ENCODE data around the gene SLC22A17. TPM values are rescaled to one million over a fixed set of nuclear protein-coding genes. Genes with fewer than 3 reads are reported as not detected.
A peak's percentile ranks its signal among the peaks of the same experiment; 100 is the strongest.

The SLC22A17 gene
- total and polyA plus RNA-seq, 2 of the 4 experiments (the other 2 are of a cell fraction): 6.6 to 36.0 TPM

DNA sequence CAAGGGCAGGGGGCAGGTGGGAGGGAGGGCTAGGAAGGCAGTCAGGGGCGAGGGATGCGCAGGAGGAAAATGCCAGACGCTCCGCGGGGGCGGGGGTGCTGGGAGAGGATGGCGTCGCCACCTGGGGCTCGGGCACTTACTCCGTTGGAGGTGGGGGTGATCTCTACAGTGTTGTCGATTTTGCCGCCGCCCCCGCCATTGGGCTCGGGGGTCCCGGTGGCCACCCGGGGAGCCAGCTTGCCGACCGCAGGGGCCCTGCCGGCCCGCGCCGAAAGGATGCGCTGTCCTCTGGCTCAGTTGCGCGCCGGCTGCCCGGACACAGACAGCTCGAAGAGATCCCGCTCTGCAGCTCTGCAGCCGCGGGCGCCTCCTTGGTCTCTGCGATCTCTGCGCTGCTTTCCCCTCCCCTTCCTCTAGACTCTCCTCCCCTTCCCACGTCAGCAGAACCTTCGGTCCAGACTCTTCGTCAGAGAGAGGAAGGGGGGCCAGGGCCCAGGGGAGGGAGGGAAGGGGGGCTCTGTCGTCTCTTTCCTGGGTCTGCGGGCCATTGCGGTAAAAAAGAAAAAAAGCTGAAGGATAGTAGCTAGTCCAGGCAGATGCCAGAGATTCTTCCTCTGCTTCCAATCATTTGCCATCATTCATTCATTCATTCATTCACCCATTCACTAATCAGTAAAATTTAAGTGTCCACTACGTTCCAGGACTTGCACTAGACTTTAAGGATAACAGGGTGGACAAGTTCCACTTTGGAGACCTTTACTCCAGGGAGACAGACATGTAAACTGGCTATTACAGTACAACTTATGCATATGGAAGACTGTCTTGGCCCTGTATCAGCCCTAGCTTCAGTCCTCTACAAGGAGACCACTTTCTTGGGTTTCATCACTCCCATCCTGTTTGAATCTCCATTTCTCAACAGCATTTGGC lies at the start of gene SLC22A17 (continued):
- TF ChIP-seq NFE2L2 (IDR thresholded peaks at IDR 0.05; ENCODE audit: low read depth, low read length) (0 out of 2 replicates have a peak, but pooled peaks have one; percentile 1), CHD1 (IDR thresholded peaks at IDR 0.05; ENCODE audit: low read depth, low read length) (no peak), FOS (IDR thresholded peaks at IDR 0.05; ENCODE audit: low read depth, low read length) (no peak)
- TF ChIP-seq, protein P1, sequence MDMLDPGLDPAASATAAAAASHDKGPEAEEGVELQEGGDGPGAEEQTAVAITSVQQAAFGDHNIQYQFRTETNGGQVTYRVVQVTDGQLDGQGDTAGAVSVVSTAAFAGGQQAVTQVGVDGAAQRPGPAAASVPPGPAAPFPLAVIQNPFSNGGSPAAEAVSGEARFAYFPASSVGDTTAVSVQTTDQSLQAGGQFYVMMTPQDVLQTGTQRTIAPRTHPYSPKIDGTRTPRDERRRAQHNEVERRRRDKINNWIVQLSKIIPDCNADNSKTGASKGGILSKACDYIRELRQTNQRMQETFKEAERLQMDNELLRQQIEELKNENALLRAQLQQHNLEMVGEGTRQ (IDR thresholded peaks at IDR 0.05; ENCODE audit: low read depth, low read length): no peak

DNA sequence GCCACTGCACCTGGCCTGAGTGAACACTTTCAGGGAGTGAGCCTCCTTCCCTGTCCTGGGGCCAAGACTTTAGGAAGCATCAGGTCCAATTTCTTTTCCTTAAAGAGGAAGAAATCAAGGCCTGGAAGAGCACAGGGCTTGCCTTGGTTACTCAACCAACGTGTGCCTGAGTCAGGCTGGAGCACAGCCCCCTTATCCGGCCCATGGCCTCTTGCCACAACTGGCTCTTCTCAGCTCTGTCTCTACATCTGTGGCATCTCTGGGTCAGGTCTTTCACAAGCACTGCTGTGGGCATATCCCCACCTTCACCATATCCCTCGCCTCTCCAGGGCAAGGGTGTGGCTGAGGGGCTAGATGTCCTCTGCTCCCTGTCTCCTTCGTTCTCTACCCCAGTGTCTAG lies 48.6 kb upstream of the SLC22A17 start:
- Histone ChIP-seq H3K79me1 (ENCODE audit: low read depth in 1 of 2, low read length in 2 of 2) (no peaks in the 10 kb centered on the region), H2AK9ac (replicated peaks; ENCODE audit: low read depth, low read length, poor library complexity) (no peak overlapping the region), H3K27me3 (ENCODE audit: control insufficient read depth, insufficient read depth, low read length) (peaks cover 34% of the 10 kb centered on the region; the same call in 1 of the 2 replicates), H2BK20ac (ENCODE audit: low read depth, low read length) (no peak overlapping the region), H4K8ac (ENCODE audit: low read depth in 2 of 2, low read length in 2 of 2) (no peak overlapping the region), H3K4ac (ENCODE audit: low read depth, low read length) (no peak overlapping the region), H2BK5ac (ENCODE audit: low read depth, low read length, poor library complexity, severe bottlenecking) (no peak overlapping the region), H3K18ac (ENCODE audit: low read depth, low read length) (no peak overlapping the region), H3K4me3 (ENCODE audit: insufficient read depth, low read depth, low read length) (no peak overlapping the region), H4K5ac (ENCODE audit: low read depth, low read length) (no peak overlapping the region), H3K4me1 (ENCODE audit: control insufficient read depth, insufficient read depth, low read length) (no peaks in the 10 kb centered on the region), H4K91ac (ENCODE audit: insufficient read depth, low read depth, low read length) (no peak overlapping the region), H3K14ac (replicated peaks; ENCODE audit: low read depth, low read length) (no peak overlapping the region), H2AFZ (replicated peaks; ENCODE audit: low read length, poor library complexity) (no peak overlapping the region), H3K36me3 (ENCODE audit: control insufficient read depth, insufficient read depth, low read length) (no peaks in the 10 kb centered on the region), H3K9ac (ENCODE audit: low read depth, low read length) (no peak overlapping the region), H3K27ac (ENCODE audit: insufficient read depth, low read length) (no peak overlapping the region), H3K56ac (ENCODE audit: extremely low read depth, insufficient read depth, low read length) (no peak overlapping the region), H4K20me1 (ENCODE audit: insufficient read depth, low read length) (no peaks in the 10 kb centered on the region), H3K9me1 (ENCODE audit: insufficient read depth, low read length) (peaks cover 2% of the 10 kb centered on the region; the same call in 1 of the 2 replicates), H3K23ac (ENCODE audit: low read depth, low read length) (no peak overlapping the region), H2BK120ac (ENCODE audit: low read depth, low read length) (no peak overlapping the region), H2BK15ac (ENCODE audit: low read depth, low read length) (no peak overlapping the region), H2AK5ac (ENCODE audit: low read depth, low read length) (no peak overlapping the region), H3K4me2 (ENCODE audit: low read depth, low read length) (no peak overlapping the region), H3K9me3 (ENCODE audit: control insufficient read depth, insufficient read depth, low read length) (no peaks in the 10 kb centered on the region)
- no peak for ATAC-seq (ENCODE audit: low read depth)
- POLR2A ChIA-PET (ENCODE audit: unreplicated experiment): no interaction called here
- DNase-seq: no peak
- in situ Hi-C loops (cut with MboI; ENCODE audit: low sequenced_read_pairs): no loop called here
- no peak for TF ChIP-seq RFX5 (IDR thresholded peaks at IDR 0.05; ENCODE audit: low read depth, low read length)
- TF ChIP-seq NFE2L2 (IDR thresholded peaks at IDR 0.05; ENCODE audit: low read depth, low read length): no peak
- WGBS, 2 experiments (ENCODE audit: extremely low coverage in 2 of 2, insufficient read length in 1 of 2): no CpG with 5 or more reads among the region's 4 CpGs
- CTCF ChIA-PET: no interaction called here
- BruUV-seq (replicated peaks): no TSS peak
- dilution Hi-C loops (cut with HindIII; ENCODE audit: low sequenced_read_pairs, unreplicated experiment): no loop called here
- intact Hi-C loops (cut with micrococcal nuclease): no loop called here
